ENCODE results near the gene SNN.

SNN gene

DNA sequence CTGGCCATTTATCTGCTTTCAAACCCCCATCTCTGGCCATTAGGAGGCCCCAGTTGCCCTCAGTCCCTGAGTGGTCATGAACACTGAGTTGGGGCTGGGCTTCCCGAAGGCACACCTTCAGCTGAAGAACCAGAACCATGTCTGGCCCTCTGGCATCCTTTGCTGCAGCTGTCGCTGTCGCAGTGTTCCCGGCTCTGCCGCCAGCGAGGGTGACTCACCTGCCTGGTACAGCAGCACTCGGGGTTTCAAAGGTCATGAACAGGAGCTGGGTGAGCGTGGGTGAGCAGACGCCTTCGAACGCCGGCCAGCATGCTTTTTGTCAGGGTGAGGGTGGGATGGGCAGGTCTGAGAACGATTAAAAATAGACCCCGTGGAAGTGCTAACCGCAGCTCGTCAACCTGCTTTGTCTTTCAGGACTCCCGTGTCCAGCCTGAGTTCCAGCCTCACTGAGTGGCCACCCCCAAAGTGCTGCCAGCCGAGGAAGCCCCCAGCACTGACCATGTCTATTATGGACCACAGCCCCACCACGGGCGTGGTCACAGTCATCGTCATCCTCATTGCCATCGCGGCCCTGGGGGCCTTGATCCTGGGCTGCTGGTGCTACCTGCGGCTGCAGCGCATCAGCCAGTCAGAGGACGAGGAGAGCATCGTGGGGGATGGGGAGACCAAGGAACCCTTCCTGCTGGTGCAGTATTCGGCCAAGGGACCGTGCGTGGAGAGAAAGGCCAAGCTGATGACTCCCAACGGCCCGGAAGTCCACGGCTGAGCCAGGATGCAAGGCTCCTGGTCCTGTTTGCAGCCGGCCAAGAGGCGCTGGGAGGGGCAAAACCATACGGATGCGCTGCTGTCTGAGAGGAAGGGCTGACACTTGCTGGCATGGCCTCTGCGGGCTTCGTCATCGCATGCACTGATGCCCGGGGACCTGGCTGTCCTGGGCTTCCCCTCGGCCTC lies 7.6 kb downstream of the SNN start:
- H3K36me3 ChIP-seq (replicated peaks in 1 of 2; ENCODE audit: control insufficient read depth in 2 of 2, insufficient read depth in 2 of 2, low read length in 2 of 2) = peaks cover 40 to 97% of the 10 kb centered on the region in 2 donors
- peaks cover 0 to 2% of the 10 kb centered on the region in 2 donors for H3K9me3 ChIP-seq (replicated peaks in 1 of 2; ENCODE audit: control insufficient read depth in 2 of 2, insufficient read depth in 1 of 2, low read depth in 1 of 2, low read length in 2 of 2)
- no peak overlapping the region for H2BK12ac ChIP-seq (ENCODE audit: low read length)
- H3K9ac ChIP-seq (ENCODE audit: low read depth, low read length, poor library complexity) = no peak overlapping the region
- no peak overlapping the region for H3K27ac ChIP-seq (replicated peaks; ENCODE audit: low read length)
- peak overlapping the region; percentile 69 for H3K23ac ChIP-seq (ENCODE audit: low read depth, low read length, poor library complexity)
- H3K27me3 ChIP-seq (ENCODE audit: control insufficient read depth in 3 of 3, insufficient read depth in 3 of 3, low read depth in 1 of 3, low read length in 3 of 3) = no peaks in the 10 kb centered on the region
- H3K79me1 ChIP-seq (ENCODE audit: low read depth, low read length) = peaks cover 39% of the 10 kb centered on the region
- no peak overlapping the region for H3K4me3 ChIP-seq (ENCODE audit: low read length in 2 of 2)
- no peak overlapping the region for H4K91ac ChIP-seq (ENCODE audit: low read depth, low read length, poor library complexity)
- H2AFZ ChIP-seq (ENCODE audit: low read length) = no peak overlapping the region
- H3K4ac ChIP-seq (ENCODE audit: low read length) = no peak overlapping the region
- no peak for DNase-seq (ENCODE audit: low spot score)
- H3K18ac ChIP-seq (ENCODE audit: low read length) = peak overlapping the region; percentile 20
- peaks cover 0 to 9% of the 10 kb centered on the region in 2 donors for H3K4me1 ChIP-seq (ENCODE audit: control insufficient read depth in 2 of 2, insufficient read depth in 1 of 2, low read depth in 1 of 2, low read length in 2 of 2)
- no peak overlapping the region for H2AK5ac ChIP-seq (ENCODE audit: low read depth, low read length)
- peak overlapping the region; percentile 21 for H4K8ac ChIP-seq (ENCODE audit: low read depth, low read length)
- no peak overlapping the region for H2BK15ac ChIP-seq (ENCODE audit: low read length)
- H3K4me2 ChIP-seq (ENCODE audit: insufficient read depth, low read length, poor library complexity, severe bottlenecking) = no peak overlapping the region
- no peak overlapping the region for H2BK5ac ChIP-seq (ENCODE audit: low read length)
- H2BK120ac ChIP-seq (ENCODE audit: low read depth, low read length) = no peak overlapping the region
- H3K14ac ChIP-seq (ENCODE audit: low read length) = no peak overlapping the region
- WGBS, 2 donors (ENCODE audit: extremely low coverage in 2 of 2, insufficient read length in 2 of 2, insufficient replicate concordance in 1 of 2) = no CpG with 5 or more reads among the region's 42 CpGs

DNA sequence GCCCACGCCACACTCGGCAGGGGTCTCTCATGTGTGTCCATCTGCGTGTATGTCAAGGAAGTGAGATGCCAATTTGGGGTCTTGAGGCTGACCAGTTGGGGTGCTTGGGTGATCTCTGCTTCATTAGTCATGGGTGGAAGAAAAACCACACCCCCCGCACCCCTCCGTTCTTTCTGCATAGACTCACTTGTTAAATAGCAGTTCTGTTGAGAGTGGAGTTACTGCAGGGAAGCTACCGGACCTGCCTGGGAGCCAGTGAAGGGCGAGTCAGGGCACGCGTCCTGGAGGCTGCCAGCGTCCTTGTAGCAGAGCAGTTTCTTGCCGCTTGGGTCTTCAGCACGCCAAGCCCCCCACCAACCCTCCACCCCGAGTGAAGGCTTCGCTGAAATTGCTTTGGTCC lies 8.5 kb downstream of the SNN start:
- H4K8ac ChIP-seq (ENCODE audit: low read depth, low read length) = no peak overlapping the region
- DNase-seq (ENCODE audit: low spot score) = no peak
- H3K9me3 ChIP-seq (replicated peaks in 1 of 2; ENCODE audit: control insufficient read depth in 2 of 2, insufficient read depth in 1 of 2, low read depth in 1 of 2, low read length in 2 of 2) = peaks cover 0 to 2% of the 10 kb centered on the region in 2 donors
- H3K4me2 ChIP-seq (ENCODE audit: insufficient read depth, low read length, poor library complexity, severe bottlenecking) = no peak overlapping the region
- H3K18ac ChIP-seq (ENCODE audit: low read length) = no peak overlapping the region
- H2BK15ac ChIP-seq (ENCODE audit: low read length) = no peak overlapping the region
- no peak overlapping the region for H4K91ac ChIP-seq (ENCODE audit: low read depth, low read length, poor library complexity)
- H3K4me1 ChIP-seq (ENCODE audit: control insufficient read depth in 2 of 2, insufficient read depth in 1 of 2, low read depth in 1 of 2, low read length in 2 of 2) = peaks cover 0 to 5% of the 10 kb centered on the region in 2 donors
- H2BK120ac ChIP-seq (ENCODE audit: low read depth, low read length) = no peak overlapping the region
- peaks cover 37 to 97% of the 10 kb centered on the region in 2 donors for H3K36me3 ChIP-seq (replicated peaks in 1 of 2; ENCODE audit: control insufficient read depth in 2 of 2, insufficient read depth in 2 of 2, low read length in 2 of 2)
- no peak overlapping the region for H3K27ac ChIP-seq (replicated peaks; ENCODE audit: low read length)
- H3K23ac ChIP-seq (ENCODE audit: low read depth, low read length, poor library complexity) = no peak overlapping the region
- WGBS, 2 donors (ENCODE audit: extremely low coverage in 2 of 2, insufficient read length in 2 of 2, insufficient replicate concordance in 1 of 2) = no CpG with 5 or more reads among the region's 14 CpGs
- H3K4me3 ChIP-seq (ENCODE audit: low read length in 2 of 2) = no peak overlapping the region
- H2BK5ac ChIP-seq (ENCODE audit: low read length) = no peak overlapping the region
- no peak overlapping the region for H2AFZ ChIP-seq (ENCODE audit: low read length)
- no peaks in the 10 kb centered on the region for H3K27me3 ChIP-seq (ENCODE audit: control insufficient read depth in 3 of 3, insufficient read depth in 3 of 3, low read depth in 1 of 3, low read length in 3 of 3)
- no peak overlapping the region for H3K14ac ChIP-seq (ENCODE audit: low read length)
- H3K9ac ChIP-seq (ENCODE audit: low read depth, low read length, poor library complexity) = no peak overlapping the region
- no peak overlapping the region for H3K4ac ChIP-seq (ENCODE audit: low read length)
- H2AK5ac ChIP-seq (ENCODE audit: low read depth, low read length) = no peak overlapping the region
- H3K79me1 ChIP-seq (ENCODE audit: low read depth, low read length) = peaks cover 33% of the 10 kb centered on the region
- H2BK12ac ChIP-seq (ENCODE audit: low read length) = no peak overlapping the region

DNA sequence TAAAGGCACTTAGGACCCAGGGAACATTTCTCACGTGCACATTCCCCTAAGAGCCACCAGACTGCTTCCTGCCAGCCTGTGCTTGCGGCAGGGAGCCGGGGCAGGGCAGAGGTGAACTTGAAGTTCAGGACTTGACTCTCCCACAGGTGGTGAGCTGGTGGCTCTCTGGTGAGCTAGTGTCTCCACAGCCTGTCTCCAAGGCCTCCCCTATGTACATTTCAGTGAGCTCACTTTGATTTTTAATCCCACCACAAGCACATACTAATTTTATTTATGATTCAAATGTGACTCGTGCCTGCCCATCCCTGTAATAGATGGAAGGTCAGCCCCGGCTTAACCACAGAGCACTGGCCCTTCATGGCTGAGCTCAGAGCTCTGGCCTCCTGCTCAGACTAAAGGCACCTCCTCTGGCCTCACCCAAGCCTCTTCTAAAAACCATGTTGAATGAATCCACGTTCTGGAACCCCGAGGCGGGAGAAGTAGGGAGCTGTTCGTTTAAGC lies 9.2 kb downstream of the SNN start:
- Histone ChIP-seq H2BK12ac (ENCODE audit: low read length) (no peak overlapping the region), H3K9me3 (replicated peaks in 1 of 2; ENCODE audit: control insufficient read depth in 2 of 2, insufficient read depth in 1 of 2, low read depth in 1 of 2, low read length in 2 of 2) (peaks cover 0 to 2% of the 10 kb centered on the region in 2 donors), H3K4me3 (ENCODE audit: low read length in 2 of 2) (no peak overlapping the region), H3K14ac (ENCODE audit: low read length) (no peak overlapping the region), H2AFZ (ENCODE audit: low read length) (no peak overlapping the region), H2BK120ac (ENCODE audit: low read depth, low read length) (no peak overlapping the region), H2AK5ac (ENCODE audit: low read depth, low read length) (no peak overlapping the region), H3K79me1 (ENCODE audit: low read depth, low read length) (peaks cover 26% of the 10 kb centered on the region), H3K27me3 (ENCODE audit: control insufficient read depth in 3 of 3, insufficient read depth in 3 of 3, low read depth in 1 of 3, low read length in 3 of 3) (no peaks in the 10 kb centered on the region), H3K23ac (ENCODE audit: low read depth, low read length, poor library complexity) (no peak overlapping the region), H2BK5ac (ENCODE audit: low read length) (no peak overlapping the region), H3K18ac (ENCODE audit: low read length) (no peak overlapping the region), H3K4me2 (ENCODE audit: insufficient read depth, low read length, poor library complexity, severe bottlenecking) (no peak overlapping the region), H3K27ac (replicated peaks; ENCODE audit: low read length) (no peak overlapping the region), H4K8ac (ENCODE audit: low read depth, low read length) (no peak overlapping the region), H3K4me1 (ENCODE audit: control insufficient read depth in 2 of 2, insufficient read depth in 1 of 2, low read depth in 1 of 2, low read length in 2 of 2) (peaks cover 0 to 2% of the 10 kb centered on the region in 2 donors), H3K36me3 (replicated peaks in 1 of 2; ENCODE audit: control insufficient read depth in 2 of 2, insufficient read depth in 2 of 2, low read length in 2 of 2) (peaks cover 37 to 98% of the 10 kb centered on the region in 2 donors), H4K91ac (ENCODE audit: low read depth, low read length, poor library complexity) (no peak overlapping the region), H3K9ac (ENCODE audit: low read depth, low read length, poor library complexity) (no peak overlapping the region), H2BK15ac (ENCODE audit: low read length) (no peak overlapping the region), H3K4ac (ENCODE audit: low read length) (no peak overlapping the region)
- DNase-seq (ENCODE audit: low spot score) = no peak
- no CpG with 5 or more reads among the region's 9 CpGs for WGBS, 2 donors (ENCODE audit: extremely low coverage in 2 of 2, insufficient read length in 2 of 2, insufficient replicate concordance in 1 of 2)
